GDM1 (cell line): Measurements from ENCODE around the gene LRRD1.
"Not testable (repeated sequence)": the region's sequence is repeated elsewhere in the genome, so short reads cannot be mapped to it uniquely, and the experiment has no call there.

Experiments
- DNase-seq: peaks from one replicate; lab custom pipeline; 2025; lab: John Stamatoyannopoulos, UW

LRRD1 gene

DNA sequence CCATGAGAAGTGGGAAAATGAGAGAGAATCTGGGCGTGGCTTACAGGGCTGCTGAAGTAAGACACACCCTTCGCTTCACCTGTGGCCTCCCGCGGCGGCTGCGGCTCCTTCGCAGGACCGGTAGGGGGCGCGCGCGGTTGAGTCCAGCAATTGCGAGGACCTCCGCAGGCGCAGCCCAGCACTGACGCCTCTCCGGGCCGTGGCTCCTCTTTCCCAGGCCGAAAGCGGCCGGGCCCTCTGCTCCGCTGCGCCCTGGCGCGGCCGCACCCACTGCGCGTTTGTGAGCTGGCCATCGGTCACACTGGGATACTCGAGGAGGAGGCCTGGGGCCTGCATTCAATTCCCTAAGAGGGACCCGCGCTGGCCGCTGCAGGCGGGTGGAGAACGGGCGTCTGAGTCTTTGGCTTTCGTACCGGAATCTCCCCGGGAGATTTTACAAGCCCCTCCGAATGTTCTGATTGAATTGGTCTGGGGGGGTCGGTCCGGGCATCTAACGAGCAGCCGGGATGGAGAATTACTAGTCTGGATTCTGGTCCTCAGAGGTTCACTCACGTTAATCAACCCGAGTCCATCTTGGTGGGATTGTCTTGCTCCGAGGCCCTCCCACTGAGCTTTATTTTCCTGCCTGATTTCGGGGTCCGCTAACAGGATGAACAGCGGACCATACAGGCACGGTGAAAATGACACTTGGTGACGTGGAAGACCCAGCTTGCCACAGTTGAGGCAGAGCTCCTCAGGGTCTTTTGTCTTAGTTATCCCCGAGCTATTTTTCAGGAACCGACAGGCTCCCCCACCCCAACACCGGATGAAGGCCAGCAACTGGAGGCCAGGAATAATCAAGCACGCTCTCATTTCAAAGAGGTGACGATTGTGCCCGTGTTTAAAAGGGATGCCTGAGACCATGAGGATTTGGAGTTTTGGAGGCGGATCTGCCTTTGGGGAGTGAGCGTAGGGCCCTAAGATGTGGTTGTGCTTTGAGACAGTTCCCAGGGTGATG lies at the start of gene LRRD1:
Gene LRRD1 (minus strand): TSS at position 215 of the 997 bp plus-strand sequence. CDS start 13,940 bp downstream, outside the sequence.
- DNase-seq: peak; percentile 52

DNA sequence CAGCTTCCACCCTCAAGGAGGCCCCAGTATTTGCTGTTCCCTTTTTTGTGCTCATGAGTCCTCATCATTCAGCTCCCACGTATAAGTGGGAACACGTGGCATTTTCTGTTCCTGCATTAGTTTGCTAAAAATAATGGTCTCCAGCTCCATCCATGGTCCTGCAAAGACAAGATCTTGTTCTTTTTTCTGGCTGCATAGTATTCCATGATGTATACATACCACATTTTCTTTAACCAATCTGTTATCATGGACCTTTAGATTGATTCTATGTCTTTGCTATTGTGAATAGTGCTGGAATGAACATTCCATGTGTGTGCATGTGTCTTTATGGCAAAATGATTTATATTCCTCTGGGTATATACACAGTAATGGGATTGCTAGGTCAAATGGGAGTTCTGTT lies 49.8 kb upstream of the LRRD1 start:
- no peak for DNase-seq

DNA sequence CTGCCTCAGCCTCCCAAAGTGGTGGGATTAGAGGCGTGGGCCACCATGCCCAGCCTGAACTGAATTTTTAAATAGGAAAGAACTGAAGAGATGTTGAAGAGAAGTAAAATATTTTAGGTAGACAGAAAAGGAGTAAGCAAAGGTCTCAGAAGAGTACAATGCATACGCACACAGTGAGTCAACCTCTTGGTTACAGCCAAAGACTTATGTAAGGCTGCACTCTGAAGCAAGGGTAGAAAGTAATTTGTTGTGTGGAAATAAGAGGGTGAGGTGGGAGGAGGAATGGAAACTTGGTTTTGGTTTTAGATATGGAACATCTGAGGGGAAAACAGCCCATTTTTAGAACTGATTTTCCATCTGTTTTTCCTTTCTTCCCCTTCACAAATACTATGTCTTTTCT lies 49.2 kb upstream of the LRRD1 start:
- DNase-seq: no peak

DNA sequence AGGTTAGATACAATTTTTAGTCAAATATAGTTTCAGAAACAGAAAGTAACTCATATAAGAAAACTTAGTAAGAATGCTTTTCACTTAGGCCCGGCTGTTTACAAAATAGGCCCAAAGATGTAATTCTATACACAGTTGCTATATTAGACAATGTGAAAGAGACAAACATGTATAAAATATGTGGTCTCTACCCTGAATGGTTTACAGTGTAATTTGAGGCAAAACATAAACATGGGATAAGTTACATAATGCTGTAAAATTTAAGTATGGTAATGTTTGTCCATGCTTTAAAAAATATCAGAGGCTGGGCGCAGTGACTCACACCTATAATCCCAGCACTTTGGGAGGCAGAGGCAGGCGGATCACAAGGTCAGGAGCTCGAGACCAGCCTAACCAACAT lies 48.0 kb upstream of the LRRD1 start:
- no peak for DNase-seq

DNA sequence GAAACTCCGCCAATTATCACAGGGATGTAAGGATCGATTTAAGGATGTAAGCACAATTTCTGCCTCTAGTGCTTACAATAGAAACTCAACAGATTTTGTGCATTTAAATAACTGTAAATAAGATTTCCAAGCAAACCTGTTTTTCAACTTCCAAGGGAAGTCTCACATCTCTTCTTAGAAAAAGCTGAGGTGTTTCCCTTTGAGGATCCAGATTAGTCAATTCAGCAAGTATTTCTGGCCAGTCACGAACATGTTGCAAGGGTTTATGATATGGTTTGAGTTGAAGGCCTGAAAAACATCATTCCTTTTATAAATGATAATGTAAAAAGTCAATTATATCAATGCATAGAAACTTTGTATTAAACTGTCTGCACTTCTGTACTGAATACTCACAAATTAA lies 42.8 kb upstream of the LRRD1 start:
- DNase-seq: no peak

DNA sequence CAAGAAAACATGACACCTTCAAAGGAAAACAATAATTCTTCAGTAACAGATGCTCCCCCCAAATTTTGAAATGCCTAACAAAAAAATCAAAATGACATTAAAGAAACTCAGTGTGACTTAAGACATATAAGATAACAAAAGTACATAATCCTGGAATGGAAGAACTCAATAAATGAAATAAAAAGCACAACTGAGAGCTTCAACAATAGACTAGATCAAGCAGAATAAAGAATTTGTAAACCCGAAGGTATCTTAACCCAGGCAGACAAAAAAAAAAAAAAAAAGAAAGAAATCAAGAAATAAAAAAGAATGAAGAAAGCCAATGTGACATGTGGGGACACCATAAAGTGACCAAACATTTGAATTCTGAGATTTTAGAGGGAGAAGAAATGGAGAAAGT lies 27.7 kb upstream of the LRRD1 start:
- no peak for DNase-seq

DNA sequence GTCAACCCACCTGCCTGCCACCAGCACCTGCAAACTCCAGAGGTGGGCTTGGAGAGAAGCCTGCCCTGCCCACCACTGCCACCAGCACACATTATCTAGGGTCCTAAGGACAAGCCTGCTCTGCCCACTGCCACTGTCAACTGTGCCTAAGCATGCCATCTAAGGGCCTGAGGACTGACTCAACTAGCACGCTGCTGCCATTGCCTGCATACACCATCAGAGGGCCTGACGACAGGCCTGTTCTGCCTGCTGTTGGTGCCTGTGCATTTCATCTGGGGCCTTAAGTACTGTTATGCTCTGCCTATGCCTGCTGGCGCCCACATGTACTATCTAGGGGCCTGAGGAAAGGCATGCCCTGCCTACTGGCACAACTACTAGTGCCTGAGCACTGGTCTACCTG lies 27.0 kb upstream of the LRRD1 start:
- DNase-seq: no peak

DNA sequence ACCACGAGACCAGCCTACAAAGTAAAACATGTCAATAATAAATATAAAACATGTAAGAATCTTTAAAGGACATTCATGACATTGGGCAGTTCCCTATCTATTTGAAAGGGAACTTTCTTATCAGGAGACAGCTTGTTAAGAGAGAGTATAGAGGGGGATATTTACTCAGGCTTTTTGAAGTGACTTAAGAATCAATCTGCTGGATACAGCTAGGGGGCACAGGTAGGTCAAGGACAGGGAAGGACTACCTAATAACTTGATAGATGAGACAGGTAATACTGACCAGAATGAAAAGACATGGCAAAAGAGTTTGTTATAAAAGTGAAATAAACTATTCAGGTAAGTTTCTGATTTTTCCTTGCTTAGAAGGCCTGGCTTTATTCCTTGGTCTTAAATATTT lies 21.8 kb upstream of the LRRD1 start:
- DNase-seq: no peak

DNA sequence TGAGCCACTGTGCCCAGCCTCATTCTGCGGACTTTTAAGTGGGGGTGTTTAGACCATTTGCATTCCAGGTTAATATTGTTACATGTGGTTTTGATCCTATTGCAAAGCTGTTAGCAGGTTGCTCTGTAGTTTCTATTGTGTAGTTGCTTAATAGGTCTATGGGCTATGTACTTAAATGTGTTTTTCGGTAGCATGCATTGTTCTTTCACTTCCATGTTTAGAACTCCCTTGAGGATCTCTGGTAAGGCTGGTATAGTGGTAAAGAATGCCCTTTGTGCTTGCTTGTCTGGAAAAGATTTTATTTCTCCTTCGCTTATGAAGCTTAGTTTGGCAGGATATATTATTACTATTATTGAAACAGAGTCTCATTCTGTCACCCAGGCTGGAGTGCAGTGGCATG lies 13.4 kb upstream of the LRRD1 start:
- no peak for DNase-seq

DNA sequence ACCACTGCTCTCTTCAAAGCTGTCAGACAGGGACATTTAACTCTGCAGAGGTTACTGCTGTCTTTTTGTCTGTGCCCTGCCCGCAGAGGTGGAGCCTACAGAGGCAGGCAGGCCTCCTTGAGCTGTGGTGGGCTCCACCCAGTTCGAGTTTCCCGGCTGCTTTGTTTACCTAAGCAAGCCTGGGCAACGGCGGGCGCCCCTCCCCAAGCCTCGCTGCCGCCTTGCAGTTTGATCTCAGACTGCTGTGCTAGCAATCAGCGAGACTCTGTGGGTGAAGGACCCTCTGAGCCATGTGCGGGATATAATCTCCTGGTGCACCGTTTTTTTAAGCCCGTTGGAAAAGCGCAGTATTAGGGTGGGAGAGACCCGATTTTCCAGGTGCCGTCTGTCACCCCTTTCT lies 10.3 kb upstream of the LRRD1 start:
- not testable (repeated sequence) for DNase-seq

DNA sequence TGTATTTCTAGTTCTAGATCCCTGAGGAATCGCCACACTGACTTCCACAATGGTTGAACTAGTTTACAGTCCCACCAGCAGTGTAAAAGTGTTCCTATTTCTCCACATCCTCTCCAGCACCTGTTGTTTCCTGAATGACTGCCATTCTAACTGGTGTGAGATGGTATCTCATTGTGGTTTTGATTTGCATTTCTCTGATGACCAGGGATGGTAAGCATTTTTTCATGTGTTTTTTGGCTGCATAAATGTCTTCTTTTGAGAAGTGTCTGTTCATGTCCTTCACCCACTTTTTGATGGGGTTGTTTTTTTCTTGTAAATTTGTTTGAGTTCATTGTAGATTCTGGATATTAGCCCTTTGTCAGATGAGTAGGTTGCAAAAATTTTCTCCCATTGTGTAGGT lies 5.4 kb upstream of the LRRD1 start:
- DNase-seq: not testable (repeated sequence)

DNA sequence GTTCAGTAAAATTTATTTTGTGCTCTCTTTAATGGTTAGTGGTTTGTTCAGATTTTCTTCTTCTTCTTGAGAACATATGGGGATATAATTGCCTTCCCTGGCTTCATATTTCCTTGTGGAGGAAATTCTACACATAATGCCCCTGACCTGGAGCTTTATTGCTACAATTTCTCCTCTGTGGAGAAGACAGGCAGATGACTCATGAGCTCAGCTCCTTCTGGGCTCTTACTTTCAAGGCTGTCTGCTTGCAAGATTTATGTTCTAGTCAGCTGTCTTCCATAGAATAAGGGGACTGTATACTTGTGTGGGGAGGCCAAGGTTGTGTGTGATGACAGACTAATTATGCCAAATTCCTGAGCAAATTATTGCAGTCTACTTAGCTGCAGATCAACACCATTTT lies 1.6 kb downstream of the LRRD1 start:
- no peak for DNase-seq

DNA sequence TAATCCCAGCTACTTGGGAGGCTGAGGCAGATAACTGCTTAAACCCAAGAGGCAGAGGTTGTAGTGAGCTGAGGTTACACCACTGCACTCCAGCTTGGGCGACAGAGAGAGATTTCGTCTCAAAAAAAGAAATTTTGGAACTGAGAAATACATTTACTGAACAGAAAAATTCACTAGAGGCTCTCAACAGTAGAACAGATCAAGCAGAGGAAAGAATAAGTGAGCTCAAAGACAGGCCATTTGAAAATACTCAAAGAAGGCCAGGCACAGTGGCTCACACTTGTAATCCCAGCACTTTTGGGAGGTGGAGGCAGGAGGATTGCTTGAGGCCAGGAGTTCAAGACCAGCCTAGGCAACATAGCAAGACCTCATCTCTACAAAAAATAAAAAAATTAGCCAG lies 9.4 kb downstream of the LRRD1 start:
- not testable (repeated sequence) for DNase-seq

DNA sequence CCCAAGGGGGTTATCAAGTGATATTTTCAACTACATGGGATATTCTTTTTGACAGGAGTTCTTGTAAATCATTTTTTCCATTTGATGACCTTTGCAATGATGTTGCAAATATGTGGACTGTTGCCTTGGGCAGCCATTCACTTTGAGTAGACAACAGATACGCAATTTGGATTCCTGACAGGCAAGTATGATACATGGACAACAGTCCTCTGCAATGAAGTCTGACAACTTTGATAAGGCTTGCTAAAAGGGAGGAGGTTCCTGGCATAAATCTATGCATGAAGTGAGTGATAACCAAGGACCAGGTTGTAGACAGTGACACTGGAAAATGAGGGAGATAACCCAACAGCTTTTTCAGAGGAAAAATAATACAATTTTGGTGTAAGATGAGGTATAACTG lies 17.7 kb downstream of the LRRD1 start:
- no peak for DNase-seq

DNA sequence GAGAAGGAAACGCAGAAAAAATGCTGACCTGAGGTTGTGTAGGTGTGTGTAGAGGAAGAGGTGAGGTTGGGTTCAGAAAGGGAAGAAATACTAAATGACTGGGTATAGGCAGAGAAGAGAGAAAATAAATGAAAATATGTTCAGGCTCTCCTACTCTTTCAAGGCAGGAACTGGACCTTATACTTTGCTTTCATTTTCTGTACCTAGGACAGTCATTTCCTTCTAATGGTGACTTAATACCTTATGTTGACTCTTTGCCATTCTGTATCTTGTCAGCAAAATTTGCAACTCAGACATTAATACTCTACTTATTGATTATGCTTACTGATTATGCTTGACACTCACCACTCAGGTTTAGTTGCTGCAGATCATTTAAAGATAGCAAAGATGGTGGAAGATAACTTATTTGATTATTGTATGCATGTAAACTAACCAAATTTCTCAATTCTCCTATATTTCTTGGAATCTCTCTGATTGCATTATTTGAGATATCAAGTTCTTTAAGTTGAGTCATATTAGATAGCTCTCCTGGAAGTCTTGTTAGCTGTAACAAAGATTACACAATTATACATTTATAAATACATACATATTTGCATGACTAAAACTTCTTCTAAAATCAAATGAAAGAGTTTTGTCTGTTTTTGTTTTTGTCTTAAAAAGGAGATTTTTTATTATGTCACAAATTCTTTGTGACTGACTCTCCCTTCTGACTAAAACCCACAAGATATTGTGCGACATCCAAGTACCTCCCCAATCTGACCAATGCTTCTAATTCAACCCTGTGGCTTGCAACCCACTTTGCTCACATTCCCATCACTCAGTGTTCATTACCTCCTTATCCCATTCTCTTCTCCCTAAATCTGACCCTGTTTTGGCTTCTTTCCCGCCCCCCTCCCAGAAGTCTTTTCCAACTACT lies 20.0 kb downstream of the LRRD1 start:
- no peak for DNase-seq

DNA sequence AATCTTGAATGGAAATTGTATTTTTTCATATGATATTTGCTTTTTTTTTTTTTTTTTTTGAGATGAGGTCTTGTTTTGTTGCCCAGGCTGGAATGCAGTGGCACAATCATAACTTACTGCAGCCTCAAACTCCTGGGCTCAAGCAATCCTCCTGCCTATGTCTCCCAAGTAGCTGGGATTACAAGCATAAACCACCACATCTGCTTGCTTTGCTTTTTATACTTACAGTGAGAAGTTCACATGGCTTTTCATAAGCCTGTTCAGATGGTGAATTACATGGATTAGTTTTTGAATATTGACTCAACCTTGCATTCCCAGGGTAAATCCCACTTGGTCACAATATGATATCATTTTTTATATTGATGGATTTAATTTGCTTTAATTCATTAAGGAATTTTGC lies 22.0 kb downstream of the LRRD1 start:
- DNase-seq: no peak

DNA sequence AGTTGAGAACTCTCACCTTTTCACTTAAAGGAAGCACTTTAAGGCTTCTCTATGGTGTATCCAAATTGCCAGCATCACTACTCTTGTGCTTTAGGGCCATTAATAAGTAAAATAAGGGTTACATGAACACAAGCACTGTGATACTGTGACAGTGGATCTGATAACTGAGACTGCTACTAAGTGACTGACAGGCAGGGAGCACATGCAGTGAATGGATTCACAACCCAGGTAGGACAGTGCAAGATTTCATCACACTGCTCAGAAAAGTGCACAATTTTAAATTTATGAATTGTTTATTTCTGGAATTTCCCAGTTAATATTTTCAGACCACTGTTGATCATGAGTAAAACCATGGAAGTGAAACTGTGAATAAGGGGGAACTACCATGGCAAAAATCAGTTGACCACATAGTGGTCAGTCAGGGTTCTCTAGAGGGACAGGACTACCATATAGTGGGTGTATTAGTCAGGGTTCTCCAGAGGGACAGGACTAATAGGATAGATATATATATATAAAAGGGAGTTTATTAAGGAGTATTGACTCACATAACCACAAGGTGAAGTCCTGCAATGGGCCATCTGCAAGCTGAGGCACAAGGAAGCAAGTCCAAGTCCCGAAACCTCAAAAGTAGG lies 23.7 kb downstream of the LRRD1 start:
- DNase-seq: no peak

DNA sequence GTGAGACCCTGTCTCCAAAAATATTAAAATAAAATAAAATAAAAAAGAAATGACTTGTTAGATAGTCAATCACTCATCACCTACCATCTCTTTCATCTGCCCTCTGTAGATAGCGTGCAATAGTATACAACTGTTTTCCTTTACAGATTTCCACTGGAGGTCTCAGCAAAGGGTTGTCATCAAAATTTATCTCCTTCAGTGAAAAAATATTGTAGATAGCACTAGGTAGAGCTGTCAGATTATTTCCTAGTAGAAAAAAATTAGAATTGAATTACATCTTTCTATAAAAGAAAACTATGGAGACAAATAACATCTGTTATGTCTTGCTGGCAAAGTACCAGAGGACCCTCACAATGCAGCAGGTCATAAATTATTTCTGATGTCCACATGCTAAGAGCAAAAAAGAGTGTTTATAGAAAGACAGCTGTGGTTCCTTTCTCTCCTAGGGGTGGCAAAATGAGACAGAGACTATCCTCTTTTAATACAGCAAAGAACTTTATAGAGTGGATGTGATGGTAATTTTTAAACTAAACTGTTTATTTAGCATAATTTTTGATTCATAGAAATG lies 28.4 kb downstream of the LRRD1 start:
- no peak for DNase-seq

DNA sequence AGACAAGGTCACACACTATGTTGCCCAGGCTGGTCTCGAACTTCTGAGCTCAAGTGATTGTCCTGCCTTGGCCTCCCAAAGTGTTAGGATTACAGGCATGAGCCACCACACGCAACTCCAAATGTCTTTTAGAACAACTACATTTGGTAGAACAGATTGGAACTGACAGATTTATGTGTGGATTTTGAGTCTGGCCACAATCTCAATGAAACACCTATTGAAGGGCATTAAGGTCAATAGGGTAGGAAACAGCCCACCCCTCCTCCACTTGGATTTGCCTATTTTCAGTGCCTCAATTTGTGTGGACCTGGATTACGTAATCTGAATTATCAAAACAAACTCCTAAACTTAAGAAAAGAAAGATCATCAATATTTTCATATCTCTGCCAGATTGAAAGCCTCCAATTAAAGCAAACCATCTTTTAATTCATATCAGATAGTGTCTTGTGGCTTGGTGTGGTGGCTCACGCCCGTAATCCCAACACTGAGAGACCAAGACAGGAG lies 29.2 kb downstream of the LRRD1 start:
- no peak for DNase-seq

DNA sequence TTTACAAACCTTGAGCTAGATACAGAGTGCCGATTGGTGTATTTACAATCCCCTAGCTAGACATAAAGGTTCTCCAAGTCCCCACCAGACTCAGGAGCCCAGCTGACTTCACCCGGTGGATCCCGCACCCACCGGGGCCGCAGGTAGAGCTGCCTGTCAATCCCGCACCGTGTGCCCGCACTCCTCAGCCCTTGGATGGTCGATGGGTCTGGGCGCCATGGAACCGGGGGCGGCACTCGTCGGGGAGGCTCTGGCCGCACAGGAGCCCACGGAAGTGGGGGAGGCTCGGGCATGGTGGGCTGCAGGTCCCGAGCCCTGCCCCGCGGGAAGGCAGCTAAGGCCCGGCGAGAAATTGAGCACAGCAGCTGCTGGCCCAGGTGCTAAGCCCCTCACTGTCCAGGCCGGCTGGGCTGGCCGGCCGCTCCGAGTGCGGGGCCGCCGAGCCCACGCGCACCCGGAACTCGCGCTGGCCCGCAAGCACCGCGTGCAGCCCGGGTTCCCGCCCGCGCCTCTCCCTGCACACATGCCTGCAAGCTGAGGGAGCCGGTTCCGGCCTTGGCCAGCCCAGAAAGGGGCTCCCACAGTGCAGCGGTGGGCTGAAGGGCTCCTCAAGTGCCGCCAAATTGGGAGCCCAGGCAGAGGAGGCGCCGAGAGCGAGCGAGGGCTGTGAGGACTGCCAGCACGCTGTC lies 35.6 kb downstream of the LRRD1 start:
- not testable (repeated sequence) for DNase-seq

DNA sequence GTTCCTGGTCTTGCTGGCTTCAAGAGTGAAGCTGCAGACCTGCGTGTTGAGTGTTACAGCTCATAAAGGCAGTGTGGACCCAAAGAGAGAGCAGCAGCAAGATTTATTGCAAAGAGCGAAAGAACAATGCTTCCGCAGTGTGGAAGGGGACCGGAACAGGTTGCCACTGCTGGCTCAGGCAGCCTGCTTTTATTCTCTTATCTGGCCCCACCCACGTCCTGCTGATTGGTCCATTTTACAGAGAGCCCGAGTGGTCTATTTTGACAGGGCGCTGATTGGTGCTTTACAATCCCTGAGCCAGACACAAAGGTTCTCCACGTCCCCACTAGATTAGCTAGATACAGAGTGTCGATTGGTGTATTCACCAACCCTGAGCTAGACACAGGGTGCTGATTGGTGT lies 36.2 kb downstream of the LRRD1 start:
- not testable (repeated sequence) for DNase-seq
